HG03575 (cell line): ENCODE data around the gene SMAGP.
A peak's percentile ranks its signal among the peaks of the same experiment; 100 is the strongest.
"Not testable (repeated sequence)": the region's sequence is repeated elsewhere in the genome, so short reads cannot be mapped to it uniquely, and the experiment has no call there.

Experiments
- ATAC-seq: cut with Tn5 transposase; IDR thresholded peaks from one replicate; pipeline ENCODE4 v1.9.1; 2021; ENCODE audit not compliant: unreplicated experiment, insufficient number of reproducible peaks, low FRiP score; ENCODE audit errors: extremely low read depth

The SMAGP gene

GRCh38 chr12:51269174-51270066 lies 795 bp downstream of the SMAGP start:
- no peak for ATAC-seq

DNA sequence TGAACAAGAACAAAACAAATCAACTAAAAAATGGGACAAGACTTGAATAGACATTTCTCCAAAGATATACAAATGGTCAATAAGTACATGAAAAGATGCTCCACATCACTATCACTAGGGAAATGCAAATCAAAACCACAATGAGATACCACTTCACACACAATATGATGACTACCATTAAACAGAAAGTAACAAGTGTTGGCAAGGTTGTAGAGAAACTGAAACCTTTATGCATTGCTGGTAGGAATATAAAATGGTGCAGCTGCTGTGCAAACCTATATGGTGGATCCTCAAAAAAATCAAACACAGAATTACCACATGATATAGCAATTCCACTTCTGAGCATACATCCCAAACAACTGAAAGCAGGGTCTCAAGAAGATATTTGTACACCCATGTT lies 5.2 kb downstream of the SMAGP start:
- ATAC-seq, result no peak

GRCh38 chr12:51264297-51264696 lies 5.9 kb downstream of the SMAGP start:
- ATAC-seq, result no peak

GRCh38 chr12:51263341-51263740 lies 6.9 kb downstream of the SMAGP start:
- no peak for ATAC-seq

DNA sequence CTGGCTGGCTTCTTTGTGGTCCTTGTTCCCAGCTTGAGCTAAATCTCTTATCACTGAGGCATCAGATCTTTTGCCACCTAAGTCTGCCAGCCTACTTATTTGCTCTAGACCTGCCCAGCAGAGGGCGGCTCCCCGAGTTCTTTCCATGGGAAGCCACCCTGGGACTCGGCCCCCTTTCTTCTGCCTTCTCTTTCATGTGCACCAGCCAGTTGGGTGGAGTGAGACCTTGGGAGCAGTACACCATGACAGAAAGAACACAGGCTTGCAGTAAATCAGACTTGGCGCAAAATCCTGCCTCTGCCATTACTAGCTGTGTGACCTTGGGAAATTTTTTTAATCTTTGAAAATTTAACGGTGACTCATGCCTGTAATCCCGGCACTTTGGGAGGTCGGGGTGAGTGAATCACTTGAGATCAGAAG lies 7.4 kb downstream of the SMAGP start:
- no peak for ATAC-seq

- not testable (repeated sequence) for ATAC-seq
Observed at GRCh38 chr12:51259600-51259999, 10.6 kb downstream of the SMAGP start.

- ATAC-seq, result no peak
Observed at GRCh38 chr12:51254536-51254935, 15.7 kb downstream of the SMAGP start.

DNA sequence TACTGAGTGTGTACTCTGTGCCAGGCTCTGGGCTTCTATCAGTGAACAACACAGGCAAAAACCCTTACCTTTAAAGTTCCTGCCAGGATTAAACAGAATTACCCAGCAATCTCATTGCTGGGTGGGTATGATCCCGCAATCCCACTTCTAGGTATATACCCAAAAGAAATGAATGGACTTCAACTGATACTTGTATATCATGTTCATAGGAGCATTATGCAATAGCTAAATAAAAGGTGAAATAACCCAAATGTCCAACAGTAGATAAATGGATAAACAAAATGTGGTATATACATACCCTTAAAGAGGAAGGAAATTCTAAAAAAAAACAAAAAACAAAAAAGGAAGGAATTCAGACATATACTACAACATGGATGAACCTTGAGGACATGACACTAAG lies 16.9 kb downstream of the SMAGP start:
- no peak for ATAC-seq

DNA sequence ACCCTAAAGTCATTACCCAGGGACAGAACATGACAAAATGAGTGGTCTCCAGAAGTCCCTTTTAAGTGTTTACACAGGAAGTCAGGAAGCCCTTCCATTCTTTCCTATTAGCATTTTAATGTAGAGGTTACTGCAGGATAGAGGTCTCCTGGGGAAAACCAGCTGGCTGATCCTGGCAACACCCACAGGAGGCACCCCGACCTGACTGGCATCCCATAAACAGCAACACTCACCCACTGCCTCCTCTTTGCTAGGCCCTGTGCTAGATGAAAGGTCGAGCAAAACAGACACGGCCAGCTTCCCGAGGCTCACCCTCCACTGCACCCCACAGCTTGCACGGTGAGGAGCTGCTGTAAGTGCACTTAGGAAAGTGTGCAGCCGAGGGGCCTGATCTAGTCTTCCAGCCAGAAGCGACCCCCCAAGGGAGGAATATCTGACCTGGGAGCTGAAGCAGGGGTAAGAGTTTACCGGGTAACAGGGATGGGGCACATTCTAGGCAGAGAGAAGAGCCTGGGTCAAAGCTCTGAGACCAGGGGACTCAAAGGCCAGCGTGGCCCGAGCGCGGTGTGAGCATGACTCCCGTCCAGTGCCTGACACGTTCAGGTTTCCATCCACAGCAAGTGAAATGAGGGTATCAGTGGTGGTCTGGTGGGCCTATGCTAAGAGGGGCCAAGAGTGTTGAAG lies 22.6 kb downstream of the SMAGP start:
- ATAC-seq, result no peak

- no peak for ATAC-seq
Observed at GRCh38 chr12:51246254-51246853, 23.9 kb downstream of the SMAGP start.

DNA sequence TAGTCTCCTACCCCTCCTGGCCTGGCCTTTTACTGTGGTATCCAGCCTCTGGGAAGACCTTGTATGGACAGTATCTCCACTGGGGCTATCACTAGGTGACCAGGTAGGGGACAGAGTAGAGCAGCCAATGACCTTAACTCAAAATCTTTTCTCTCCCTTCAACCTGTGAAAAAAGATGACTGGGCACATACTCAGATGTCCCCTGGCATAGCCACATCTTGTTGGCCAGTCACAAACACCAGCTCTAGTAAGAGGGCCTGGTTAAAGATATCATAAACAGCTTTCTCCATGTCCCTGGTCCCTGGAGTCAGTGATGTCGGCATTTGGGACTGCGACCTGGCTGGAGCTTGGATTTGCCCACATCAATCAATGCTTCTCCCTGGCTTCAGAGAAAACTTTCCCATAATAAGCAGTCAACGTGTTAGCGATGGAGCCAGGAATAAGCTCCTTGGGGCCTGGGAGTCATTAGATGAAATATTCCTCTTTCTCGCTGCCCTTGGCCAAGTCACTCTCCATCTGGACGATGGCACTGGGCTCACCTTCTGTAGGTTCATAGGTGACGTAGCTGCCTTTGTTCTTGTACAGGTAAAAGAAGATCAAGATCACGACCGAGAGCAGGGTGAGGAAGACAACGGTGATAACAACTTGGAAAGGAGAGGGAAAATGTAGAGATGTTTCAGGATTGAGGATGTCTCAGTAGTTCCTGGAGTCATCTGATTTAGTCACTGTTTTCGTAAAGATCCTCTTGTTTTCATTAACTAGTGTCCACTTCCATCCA lies 24.6 kb downstream of the SMAGP start:
- no peak for ATAC-seq

DNA sequence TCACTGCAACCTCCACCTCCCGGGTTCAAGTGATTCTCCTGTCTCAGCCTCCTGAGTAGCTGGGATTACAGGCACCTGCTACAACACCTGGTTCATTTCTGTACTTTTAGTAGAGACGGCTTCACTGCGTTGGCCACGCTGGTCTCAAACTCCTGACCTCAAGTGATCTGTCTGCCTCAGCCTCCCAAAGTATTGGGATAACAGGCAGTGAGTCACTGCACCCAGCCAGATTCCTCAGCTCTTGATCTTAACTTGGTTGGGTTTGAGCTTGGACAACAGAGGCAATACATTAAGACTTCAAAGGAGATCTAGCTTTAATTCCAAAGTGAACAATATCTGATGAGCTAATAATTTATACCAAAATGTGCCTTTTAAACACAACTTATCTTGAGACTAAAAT lies 25.9 kb downstream of the SMAGP start:
- no peak for ATAC-seq

GRCh38 chr12:51242876-51243275 lies 27.3 kb downstream of the SMAGP start:
- ATAC-seq, result no peak

- ATAC-seq, result no peak
Observed at GRCh38 chr12:51242120-51242519, 28.1 kb downstream of the SMAGP start.

GRCh38 chr12:51240971-51241370 lies 29.2 kb downstream of the SMAGP start:
- ATAC-seq, result no peak

DNA sequence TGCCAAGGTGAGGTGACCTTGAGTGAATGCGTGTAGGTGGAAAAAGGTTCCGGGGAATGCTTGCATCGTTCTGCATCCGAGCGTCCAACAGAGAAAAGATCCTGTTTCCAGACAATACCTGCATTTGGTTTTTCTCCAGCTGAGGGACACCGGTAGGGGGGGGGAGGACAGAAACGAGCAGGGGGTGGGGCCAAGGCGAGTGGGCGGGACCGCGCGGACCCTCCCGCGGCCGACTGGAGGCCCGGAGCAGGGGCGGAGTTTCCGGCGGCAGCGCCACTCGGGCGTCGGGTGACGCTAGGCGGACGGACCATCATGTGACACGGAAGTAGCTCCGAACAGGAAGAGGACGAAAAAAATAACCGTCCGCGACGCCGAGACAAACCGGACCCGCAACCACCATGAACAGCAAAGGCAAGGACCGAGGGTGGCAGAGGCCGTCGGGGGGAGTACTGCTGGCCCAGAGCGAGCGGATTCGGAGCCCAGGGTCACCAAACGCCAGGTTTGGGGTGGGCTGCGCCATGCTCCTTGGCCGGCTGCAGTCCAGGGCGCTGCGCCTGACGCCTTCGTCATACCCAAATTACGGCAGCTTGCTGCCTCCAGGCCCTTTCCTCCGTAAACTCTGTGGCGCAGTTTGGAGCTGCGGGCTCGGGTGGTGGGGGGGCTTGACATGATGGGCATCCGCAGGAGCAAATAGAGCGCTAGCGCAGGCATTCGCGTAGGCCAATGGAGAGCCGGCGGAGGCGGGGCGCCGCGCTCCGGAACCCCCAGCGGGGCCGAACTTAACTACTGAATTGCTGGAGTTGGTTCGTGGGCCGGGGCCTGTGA lies 31.5 kb downstream of the SMAGP start, which contains the start of gene DAZAP2:
DAZAP2 (plus strand) TSS at position 317 of the 825 bp plus-strand sequence; CDS start at position 399, 82 bp downstream.
- peak; percentile 41 for ATAC-seq

- peak; percentile 7 for ATAC-seq
Observed at GRCh38 chr12:51238037-51238509, 32.1 kb downstream of the SMAGP start.

DNA sequence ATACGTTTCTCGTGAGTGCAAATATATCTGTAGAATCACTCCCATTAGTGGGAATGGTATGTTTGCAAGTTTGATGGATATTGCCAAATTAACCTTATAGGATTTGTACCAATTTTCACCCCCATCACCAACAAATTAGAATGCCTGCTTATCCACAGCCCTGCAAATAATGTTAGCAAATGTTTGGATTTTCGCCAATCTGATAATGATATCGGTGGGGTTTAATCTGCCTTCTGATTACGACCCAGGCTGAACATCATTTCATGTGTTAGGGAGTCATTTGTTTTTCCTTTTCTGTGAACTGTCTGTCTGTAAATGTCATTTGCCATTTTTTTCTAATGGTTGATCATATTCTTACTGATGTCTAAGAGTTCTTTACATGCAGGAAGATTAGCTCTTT lies 35.7 kb downstream of the SMAGP start:
- ATAC-seq, result no peak
